Measurements from ENCODE around the gene ZFP92.

ZFP92 gene

DNA sequence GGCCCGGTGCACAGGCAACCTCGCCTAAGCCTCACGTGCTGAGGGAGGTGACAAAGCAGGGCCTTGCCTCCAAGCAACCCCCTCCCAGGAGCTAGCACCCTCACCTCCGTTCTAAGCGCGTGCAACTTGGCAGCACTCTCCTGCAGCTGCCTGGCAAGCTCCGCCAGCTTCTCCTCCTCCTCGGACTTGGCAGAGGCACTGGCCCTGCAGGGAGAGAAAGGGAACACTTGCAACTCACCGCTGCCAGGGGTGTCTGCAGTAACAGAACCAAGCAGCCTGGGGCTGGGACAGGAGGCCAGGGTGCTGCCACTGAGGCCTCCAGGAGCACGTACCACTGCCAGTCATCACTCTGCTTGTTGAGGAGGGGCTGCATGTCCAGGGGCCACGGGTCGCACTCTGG is 44.9 kb downstream of the ZFP92 start:
- no peak for DNase-seq (ENCODE audit: low read depth in 2 of 2)

DNA sequence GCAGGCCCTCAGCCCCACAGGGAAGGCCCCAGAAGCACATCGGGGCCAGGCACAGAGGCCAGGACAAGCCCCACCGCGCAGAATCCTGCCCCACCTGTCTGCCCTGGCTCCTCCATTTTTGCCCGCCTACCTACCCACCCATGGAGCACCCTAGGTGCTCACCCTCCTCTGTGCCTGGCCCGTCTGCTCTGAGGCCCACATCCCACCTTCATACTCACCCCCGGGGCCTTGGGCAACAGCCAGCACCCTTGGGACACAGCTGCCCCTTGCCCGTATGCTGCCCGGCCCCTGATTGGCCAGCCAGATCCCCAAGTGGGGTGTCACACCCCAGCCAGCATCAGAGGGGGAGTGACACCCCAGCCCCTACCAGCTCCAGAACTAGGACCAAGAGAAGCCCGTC is 45.4 kb downstream of the ZFP92 start:
- no peak for DNase-seq (ENCODE audit: low read depth in 2 of 2)

DNA sequence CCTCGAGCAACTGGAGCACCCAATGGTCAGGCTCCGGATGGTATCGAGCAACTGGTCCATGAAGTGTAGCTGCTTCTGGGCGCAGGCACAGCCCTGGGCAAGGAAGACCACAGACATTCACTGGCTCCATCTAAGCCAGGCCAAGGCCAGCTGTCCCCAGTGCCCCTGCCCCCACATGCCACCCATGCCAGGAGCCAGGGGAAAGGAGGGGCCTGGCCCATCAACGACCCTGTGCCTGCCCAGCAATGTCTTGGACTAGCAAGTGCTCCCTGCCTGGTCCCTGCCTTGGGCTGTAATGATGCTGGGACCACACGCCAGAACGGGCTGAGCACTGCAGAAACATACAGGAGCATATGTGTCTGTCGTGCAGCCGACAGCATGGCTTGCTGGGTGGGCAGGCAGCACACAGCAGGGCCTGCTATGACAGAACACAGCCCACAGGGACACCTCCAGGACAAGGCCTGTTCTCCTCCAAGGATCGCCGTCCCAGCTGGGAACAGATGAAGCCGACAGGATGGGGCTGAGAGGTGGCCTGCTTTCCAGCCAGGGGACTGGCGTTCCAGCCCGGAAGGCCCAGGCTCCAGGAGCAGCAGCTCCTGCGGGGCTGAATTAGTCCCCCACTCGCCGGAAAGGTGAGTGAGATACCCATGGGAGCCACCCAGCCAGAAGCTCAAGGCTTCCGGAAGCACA is 46.0 kb downstream of the ZFP92 start:
- DNase-seq (ENCODE audit: low read depth in 2 of 2), result no peak

DNA sequence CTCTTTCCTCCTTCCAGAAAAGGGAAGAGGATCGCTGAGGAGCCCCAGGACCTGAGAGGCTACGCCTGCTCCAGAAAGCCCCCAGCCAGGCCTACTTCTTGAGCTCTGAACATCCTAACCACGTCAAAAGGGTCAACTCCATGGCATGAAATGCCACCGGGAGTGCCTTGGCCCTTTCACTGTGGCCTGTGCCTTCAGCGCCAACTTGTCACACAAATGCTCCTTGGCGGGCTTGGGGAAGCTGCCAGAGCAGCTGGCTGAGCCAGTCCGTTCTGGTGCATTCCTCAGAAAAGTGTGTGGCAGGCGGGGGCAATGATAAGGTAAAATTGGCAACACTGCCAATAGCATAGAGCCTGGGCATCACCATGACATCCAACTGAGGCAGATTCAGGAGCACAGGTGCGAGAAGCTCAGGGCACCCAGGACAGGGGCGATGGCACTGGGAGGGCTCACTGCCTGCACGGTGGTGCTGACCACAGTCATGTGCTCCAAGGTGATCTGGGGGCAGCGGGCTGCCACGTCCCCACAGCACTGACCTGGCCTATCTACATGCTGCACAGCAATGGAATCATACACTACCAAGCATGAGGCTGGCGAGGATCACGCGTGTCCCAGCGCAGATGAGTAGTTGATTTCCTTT is 46.7 kb downstream of the ZFP92 start:
- DNase-seq (ENCODE audit: low read depth in 2 of 2), result no peak

DNA sequence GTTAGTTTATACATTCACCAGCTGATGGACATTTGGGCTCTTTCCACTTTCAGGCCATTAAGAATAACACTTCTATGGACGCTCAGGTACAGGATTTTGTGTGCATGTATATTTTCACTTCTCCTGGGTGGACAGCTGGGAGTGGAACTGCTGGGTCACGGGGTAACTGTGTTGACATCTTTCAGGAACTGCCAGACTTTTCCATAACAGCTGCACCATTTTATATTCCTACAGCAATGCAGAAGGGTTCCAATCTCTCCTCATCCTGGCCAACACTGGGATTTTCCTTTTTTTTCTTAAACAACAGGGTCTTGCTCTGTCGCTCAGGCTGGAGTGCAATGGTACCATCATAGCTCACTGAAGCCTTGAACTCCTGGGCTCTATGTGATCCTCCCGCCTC is 47.2 kb downstream of the ZFP92 start:
- no peak for DNase-seq (ENCODE audit: low read depth in 2 of 2)

DNA sequence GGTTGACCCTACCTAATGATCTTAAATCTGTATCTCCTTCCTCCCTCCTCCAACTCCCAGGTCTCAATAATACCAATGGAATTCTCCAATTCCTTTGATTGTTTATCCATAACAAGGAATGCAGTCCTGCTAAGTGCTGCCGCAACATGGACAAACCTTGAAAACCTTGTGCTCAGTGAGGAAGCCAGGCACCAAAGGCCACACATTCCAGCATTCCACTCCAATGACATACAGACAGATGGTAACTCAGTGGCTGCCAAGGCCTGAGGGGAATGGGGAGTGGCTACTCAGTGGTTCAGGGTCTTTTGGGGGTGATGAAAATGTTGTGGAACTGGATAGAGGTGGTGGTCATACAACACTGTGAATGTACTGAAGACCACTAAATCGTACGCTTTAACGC is 48.7 kb downstream of the ZFP92 start:
- no peak for DNase-seq (ENCODE audit: low read depth in 2 of 2)

DNA sequence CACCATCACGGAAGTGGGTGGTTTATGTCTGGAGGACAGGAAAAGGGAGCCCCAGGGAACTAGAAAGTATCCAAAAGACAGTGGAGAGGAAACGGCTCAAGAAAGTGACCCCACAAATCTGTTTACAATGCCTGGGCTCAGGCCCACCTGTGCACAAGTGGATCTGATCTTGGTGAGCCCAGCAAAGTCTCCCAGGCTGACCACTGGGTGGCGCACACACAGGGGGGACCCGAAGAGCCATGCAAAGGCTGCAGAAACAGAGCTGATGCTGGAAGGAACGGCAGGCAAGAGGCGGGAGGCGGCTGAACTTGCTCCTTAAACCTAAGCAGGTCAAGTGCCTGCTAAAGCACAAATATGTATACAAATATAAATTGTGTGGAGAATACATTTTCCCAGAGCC is 49.6 kb downstream of the ZFP92 start:
- peak in 1 of 2 donors; percentile 39 for DNase-seq (ENCODE audit: low read depth in 2 of 2)
